Stimulated activated CD8-positive, alpha-beta memory T cell treated with anti-CD3 and anti-CD28 coated beads, Interleukin-2, amount 100 ng/mL, for 1 hour (primary cell): Measurements from ENCODE around the gene OPN1LW.
A peak's percentile ranks its signal among the peaks of the same experiment; 100 is the strongest.
"Not testable (repeated sequence)": the region's sequence is repeated elsewhere in the genome, so short reads cannot be mapped to it uniquely, and the experiment has no call there.

Experiments
- DNase-seq, 2 donors: peaks; one replicate each; pipeline ENCODE4 v3.0.0-alpha.2; 2020; ENCODE audit warnings: low read depth in 2 of 2

OPN1LW gene

GRCh38 chrX:154144010-154144409, at the start of gene OPN1LW:
Gene OPN1LW, plus strand, starts transcription at chrX:154144243. Its CDS starts 41 bp downstream, at chrX:154144284.
- DNase-seq: not testable (repeated sequence)

DNA sequence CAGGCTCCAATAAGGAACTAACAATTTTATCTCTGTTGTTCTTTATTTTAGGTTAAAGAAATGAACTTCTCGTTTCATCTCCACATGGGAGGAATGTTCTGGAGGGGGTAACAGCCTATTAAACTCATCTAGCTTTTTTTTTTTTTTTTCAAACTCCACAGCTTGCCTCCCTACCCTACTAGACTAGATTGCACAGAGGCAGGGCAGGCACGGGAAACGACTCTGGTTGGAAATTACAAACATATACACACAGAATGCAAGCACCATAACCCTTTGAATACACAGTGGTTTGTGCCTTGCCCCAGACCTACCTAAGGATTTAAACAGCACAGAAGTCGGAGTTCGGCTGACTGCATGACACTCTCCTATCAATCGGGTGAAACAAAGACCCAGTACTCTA, 49.2 kb upstream of the OPN1LW start:
- DNase-seq: no peak

DNA sequence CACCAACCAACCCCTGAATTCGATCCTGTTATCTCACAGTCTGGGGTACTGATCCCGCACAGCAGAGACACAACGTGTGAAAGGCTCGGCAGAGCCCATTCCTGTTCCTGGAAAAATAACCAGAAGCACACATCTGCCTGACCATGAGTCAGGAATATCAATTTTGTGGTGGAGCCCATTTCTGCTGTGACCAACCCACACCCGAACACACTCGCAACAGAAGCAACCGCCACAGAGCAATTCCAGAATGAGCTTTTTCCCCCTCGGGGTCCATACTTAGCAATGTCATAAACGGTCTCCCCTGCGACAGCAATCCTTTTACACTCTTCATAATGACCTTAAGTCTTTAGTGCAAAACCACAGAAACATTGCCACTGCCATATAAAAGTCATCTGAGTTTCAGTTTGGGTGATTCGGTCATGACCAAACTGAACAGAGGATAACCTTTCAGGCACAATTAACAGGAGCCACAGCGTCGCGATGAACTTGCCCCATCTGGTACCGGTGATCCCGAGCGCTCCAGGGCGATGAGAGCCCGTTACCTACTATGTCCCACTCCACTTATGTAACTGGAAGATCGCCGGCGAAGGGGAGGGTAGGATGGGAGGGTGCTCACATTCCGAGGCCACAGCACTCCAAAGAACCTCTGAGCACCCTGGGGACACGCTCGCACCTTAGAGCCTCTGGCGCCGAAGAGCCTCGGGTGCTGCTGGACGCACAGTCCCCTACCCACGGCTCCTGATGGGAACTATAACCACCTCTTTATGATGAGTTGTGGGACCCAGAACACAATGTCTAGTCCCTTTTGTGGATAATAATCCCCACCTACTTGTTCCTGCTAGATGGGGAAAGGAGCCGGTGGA, 47.7 kb upstream of the OPN1LW start:
- no peak for DNase-seq

- DNase-seq: peak; percentile 32 to 63
Measured at GRCh38 chrX:154097003-154097588, 46.9 kb upstream of the OPN1LW start.

GRCh38 chrX:154097589-154098541, 46.2 kb upstream of the OPN1LW start, which contains the start of gene MECP2:
Gene MECP2, minus strand, starts transcription at chrX:154097717.
- DNase-seq: peak; percentile 69 to 74

GRCh38 chrX:154098551-154098950, 45.5 kb upstream of the OPN1LW start:
- no peak for DNase-seq

- DNase-seq: no peak
Measured at GRCh38 chrX:154113729-154114128, 30.3 kb upstream of the OPN1LW start.

DNA sequence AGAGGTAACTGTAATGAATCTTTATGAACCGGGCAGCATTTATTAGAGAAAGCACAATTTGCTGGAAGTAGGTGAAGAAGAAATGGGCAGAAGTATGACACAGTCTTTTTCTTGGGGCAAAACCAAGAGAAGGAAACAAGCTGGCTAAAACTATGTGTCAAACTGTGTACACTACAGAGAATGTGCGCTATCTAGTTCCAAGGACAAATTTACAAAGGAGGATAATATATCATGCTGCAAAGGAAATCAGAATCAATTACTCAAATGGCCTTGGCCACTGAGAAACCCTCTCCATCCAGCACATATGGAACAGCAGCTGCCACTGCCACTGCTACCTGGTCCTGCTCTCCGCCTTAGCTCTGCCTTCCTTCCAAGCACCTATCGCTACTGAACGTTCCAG, 29.4 kb upstream of the OPN1LW start:
- DNase-seq: no peak

DNA sequence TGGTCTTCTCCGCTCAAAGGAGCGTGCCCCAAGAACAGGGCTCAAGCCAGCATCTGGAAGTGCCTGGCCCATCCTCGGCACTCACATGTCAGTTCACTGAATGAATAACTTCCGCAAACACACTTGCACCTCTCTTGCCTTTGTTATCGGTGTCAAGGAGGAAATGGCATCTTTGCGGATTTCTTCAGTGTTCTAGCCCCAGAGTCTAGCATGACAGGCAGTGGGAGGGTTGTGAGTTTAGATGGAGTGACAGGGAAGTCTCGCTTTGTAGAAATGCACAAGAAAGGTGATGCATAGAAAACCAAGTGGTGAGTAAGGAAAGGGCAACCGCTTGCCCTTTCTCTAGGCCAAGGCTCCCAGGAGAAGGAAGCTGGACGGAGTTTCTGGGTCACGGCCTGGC, 29.0 kb upstream of the OPN1LW start:
- no peak for DNase-seq

DNA sequence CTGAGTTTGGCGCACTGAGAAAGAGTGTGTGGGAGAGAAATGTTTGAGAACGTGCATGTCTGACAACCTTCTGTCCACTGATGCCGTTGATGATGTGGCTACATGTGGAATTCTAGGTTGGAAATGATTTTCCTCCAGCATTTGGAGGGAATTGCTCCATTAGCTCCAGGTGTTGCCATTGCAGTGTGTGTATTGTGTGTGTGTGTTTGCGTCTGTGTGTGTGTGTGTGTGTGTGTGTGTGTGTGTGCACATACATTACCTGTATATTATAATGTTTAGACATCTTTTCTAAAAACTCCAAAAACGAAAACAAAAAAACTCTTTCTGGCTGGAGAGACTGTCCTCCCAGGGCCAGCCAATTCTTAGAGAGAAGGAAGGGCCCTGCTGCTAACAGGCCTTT, 28.3 kb upstream of the OPN1LW start:
- DNase-seq: no peak

GRCh38 chrX:154116426-154117211, 27.4 kb upstream of the OPN1LW start:
- no peak for DNase-seq

DNA sequence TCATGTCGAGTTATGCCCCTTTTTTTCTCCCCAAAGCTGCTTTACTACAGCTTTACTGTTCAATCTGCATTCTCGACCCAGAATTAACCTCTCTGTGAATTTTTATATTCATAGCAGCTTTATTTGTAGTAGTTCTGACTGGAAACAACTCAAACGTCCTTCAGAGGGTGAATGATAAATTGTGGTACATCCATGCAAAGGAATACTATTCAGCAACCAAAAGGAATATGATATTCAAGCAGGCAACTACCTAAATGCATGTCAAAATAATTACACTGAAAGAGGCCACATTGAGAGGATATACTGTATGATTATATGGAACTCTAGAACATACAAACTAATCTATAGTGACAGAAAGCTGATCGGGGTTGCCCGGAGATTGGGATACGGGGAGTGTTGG, 26.5 kb upstream of the OPN1LW start:
- no peak for DNase-seq

GRCh38 chrX:154120567-154120966, 23.5 kb upstream of the OPN1LW start:
- DNase-seq: no peak

- no peak for DNase-seq
Measured at GRCh38 chrX:154121207-154121606, 22.8 kb upstream of the OPN1LW start.

GRCh38 chrX:154121961-154122360, 22.1 kb upstream of the OPN1LW start:
- no peak for DNase-seq

DNA sequence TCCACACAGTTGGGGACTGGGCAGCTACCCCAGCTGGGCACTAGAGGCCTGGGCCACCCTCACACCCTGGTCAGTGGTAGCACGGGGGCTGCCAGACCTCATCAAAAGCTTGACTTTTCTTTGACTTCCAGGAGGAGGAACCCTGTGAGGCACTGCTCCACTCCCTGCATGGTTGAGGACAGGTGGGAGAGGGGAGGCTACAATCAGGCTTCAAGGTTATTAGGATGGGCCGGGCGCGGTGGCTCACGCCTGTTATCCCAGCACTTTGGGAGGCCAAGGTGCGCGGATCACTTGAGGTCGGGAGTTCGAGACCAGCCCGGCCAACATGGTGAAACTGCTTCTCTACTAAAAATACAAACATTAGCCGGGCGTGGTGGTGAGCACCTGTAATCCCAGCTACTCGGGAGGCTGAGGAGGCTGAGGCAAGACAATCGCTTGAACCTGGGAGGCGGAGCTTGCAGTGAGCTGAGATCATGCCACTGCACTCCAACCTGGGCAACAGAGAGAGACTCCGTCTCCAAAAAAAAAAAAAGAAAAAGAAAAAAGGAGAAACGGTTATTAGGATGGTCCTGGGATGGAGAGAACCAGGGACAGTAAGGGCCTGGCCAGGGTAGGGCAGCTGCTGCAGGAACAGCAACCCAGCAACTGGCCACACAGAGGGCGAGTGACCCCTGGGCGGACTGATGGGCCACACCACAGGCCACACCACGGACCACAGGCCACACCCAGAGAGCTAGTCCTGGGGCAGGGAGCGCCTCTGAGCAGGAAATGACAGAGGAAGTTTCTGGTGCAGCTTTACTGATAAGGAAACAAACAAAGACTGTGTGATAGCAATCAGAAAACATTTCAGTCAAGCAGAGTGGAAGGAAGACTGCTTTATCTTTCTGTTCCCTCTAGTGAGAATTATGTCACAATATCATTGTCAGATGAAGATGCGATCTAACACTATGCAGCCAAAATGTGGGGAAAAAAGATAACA, 20.5 kb upstream of the OPN1LW start:
- DNase-seq: peak in 1 of 2 donors; percentile 7

DNA sequence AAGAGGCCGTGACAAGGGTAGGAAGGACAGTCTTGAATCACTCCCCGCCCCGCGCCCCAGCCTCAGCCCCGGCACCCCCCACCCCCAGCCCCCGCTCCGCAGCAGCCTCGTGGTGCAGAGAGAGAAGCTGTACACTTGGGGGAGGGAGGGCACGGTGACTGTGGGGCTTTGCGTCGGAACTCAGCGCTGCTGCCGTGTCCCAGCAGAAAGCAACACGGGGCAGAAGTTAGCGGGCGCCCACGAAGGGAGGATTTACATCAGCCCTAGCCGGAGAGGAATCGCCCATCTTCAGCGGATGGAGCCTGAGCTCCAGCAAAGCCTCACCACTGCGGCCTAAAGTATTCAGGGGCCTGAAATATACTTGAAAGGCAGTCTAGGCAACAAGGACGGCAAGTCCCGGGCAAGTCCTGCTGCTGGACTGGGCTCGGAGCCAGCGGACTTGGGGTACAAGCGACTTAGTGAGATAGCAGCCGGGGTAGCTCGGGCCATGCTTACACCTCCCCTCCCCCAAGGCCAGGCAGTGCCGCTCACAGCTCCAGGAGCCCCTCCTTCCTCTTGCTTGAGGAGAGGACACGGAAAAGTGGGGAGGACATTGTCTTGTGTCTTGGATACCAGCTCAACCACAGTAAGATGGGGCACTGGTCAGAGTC, 18.5 kb upstream of the OPN1LW start:
- DNase-seq: no peak

- DNase-seq: no peak
Measured at GRCh38 chrX:154126101-154126500, 17.9 kb upstream of the OPN1LW start.

DNA sequence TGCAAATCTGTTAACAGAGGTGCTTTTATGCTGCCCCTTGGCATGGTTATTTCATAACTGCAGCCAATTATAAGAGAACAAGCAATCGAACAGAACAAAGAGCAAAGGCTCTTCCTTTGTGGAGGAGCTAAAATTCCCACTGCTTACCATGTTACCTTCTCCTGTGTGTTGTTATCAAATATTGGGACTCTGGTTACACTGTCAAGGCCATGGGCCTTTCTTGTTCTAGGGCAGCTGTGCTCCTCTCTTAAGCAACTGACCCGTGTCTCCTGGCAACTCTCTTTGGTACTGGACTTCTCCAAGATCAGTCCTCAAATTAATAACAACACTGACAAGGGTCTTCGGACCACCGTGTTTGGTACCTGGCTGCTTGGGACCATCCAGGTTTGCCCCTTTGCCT, 12.1 kb upstream of the OPN1LW start:
- no peak for DNase-seq

DNA sequence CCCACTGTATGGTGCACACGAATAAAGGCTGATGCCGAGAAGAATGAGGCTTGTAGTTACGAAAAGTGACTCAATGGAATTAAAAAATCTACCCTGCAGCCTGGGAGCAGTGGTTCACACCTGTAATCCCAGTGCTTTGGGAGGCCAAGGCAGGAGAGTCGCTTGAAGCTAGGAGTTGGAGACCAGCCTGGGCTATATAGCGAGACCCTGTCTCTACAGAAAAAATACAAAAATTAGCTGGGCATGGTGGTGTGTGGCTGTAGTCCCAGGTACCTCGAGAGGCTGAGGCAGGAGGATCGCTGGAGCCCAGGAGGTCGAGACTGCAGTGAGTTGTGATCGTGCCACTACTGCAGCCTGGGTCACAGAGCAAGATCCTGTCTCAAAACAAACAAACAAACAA, 11.7 kb upstream of the OPN1LW start:
- no peak for DNase-seq
